ENCODE measurements around the gene NUDCD3. TPM values are rescaled to one million over a fixed set of nuclear protein-coding genes. Genes with fewer than 3 reads are reported as not detected.
A peak's percentile ranks its signal among the peaks of the same experiment; 100 is the strongest.

Gene NUDCD3
- total and polyA plus RNA-seq, 12 donors = 16.2 to 116 (median 102) TPM

DNA sequence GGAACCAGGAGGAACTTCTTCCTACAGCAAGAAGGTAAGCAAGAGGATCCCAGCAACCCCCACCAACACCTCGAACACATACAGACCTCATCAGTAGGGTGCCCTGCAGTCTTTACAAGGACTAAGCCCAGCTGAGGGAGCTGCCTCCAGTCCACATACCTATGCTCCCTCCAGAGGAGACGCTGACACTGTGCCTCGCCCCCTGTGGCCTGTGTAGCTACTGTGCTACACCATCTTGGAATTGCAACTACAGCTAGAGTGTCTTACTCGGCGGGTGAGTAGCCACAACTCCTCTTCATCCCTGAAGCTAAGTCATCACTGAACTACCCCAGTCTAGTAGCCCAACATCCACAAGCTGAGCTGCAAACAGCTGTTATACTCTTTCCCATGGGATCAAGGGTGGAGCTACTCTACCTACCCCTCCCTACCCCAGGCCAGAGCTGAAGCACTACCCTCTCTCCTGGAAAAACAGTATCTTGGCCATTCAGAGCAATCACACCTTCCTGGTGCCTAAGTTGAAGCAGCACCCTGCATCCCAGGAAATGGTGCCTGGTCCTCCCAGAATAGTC lies 122.9 kb downstream of the NUDCD3 start:
- peaks cover 0 to 12% (median 0%) of the 10 kb centered on the region in 11 donors for H3K9me3 ChIP-seq
- H3K27me3 ChIP-seq = peaks cover 0 to 7% (median 0%) of the 10 kb centered on the region in 7 donors
- H3K36me3 ChIP-seq = no peaks in the 10 kb centered on the region
- 82 to 92% methylated on average over 5 of the region's 5 CpGs for WGBS, 2 donors
- H3K4me1 ChIP-seq = no peaks in the 10 kb centered on the region
- no peak for ATAC-seq
- intact Hi-C loops (cut with DNase I) = no loop called here
- TF ChIP-seq, protein P1, sequence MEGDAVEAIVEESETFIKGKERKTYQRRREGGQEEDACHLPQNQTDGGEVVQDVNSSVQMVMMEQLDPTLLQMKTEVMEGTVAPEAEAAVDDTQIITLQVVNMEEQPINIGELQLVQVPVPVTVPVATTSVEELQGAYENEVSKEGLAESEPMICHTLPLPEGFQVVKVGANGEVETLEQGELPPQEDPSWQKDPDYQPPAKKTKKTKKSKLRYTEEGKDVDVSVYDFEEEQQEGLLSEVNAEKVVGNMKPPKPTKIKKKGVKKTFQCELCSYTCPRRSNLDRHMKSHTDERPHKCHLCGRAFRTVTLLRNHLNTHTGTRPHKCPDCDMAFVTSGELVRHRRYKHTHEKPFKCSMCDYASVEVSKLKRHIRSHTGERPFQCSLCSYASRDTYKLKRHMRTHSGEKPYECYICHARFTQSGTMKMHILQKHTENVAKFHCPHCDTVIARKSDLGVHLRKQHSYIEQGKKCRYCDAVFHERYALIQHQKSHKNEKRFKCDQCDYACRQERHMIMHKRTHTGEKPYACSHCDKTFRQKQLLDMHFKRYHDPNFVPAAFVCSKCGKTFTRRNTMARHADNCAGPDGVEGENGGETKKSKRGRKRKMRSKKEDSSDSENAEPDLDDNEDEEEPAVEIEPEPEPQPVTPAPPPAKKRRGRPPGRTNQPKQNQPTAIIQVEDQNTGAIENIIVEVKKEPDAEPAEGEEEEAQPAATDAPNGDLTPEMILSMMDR (IDR thresholded peaks at IDR 0.05) = no peak
- no peak for DNase-seq
- H3K27ac ChIP-seq = no peak overlapping the region
- no peak overlapping the region for H3K4me3 ChIP-seq

GRCh38 chr7:44366986-44367385 lies 123.5 kb downstream of the NUDCD3 start:
- TF ChIP-seq, protein P1 (IDR thresholded peaks at IDR 0.05) = no peak
- Histone ChIP-seq H3K27ac (no peak overlapping the region), H3K9me3 (peaks cover 0 to 12% (median 0%) of the 10 kb centered on the region in 11 donors), H3K27me3 (peaks cover 0 to 7% (median 0%) of the 10 kb centered on the region in 7 donors), H3K36me3 (no peaks in the 10 kb centered on the region), H3K4me1 (no peaks in the 10 kb centered on the region), H3K4me3 (no peak overlapping the region)
- intact Hi-C loops (cut with DNase I) = no loop called here
- ATAC-seq (no peak), DNase-seq (no peak)
- 75 to 93% methylated on average over 4 of the region's 4 CpGs for WGBS, 2 donors

GRCh38 chr7:44353668-44354067 lies 136.8 kb downstream of the NUDCD3 start:
- TF ChIP-seq, protein P1 (IDR thresholded peaks at IDR 0.05) = no peak
- Histone ChIP-seq H3K9me3 (peaks cover 0 to 13% (median 0%) of the 10 kb centered on the region in 11 donors), H3K36me3 (no peaks in the 10 kb centered on the region), H3K27ac (no peak overlapping the region), H3K4me3 (no peak overlapping the region), H3K27me3 (peaks cover 0 to 18% (median 0%) of the 10 kb centered on the region in 7 donors), H3K4me1 (peaks cover 0 to 10% (median 0%) of the 10 kb centered on the region in 9 donors)
- WGBS, 2 donors = 56 to 57% methylated on average over 2 of the region's 2 CpGs
- no peak for ATAC-seq
- no peak for DNase-seq
- intact Hi-C loops (cut with DNase I) = no loop called here

- H3K27me3 ChIP-seq = peaks cover 0 to 4% (median 0%) of the 10 kb centered on the region in 7 donors
- no peaks in the 10 kb centered on the region for H3K36me3 ChIP-seq
- H3K27ac ChIP-seq = no peak overlapping the region
- peaks cover 0 to 6% (median 0%) of the 10 kb centered on the region in 11 donors for H3K9me3 ChIP-seq
- intact Hi-C loops (cut with DNase I) = loop anchor here in 1 of 10 donors (10.0 kb wide), 1 partner anchor 216 kb away; no protein-coding TSS in a partner anchor
- 67 to 82% methylated on average over 9 of the region's 9 CpGs for WGBS, 2 donors
- peaks cover 0 to 20% (median 0%) of the 10 kb centered on the region in 9 donors for H3K4me1 ChIP-seq
- TF ChIP-seq, protein P1 (IDR thresholded peaks at IDR 0.05) = peak in 4 of 9 donors; percentile 8 to 32 (median 12)
- ATAC-seq = peak in 7 of 8 donors; percentile 49 to 77 (median 67)
- no peak overlapping the region for H3K4me3 ChIP-seq
- no peak for DNase-seq
Observed at GRCh38 chr7:44348851-44349781, 141.3 kb downstream of the NUDCD3 start.
